Endothelial cell of umbilical vein (primary cell): ENCODE measurements around the gene MAP7D3. TPM values are rescaled to one million over a fixed set of nuclear protein-coding genes. Genes with fewer than 3 reads are reported as not detected.

Experiments used
- BruUV-seq: library from RNA; stranded (reverse); fragments of 400-500 nt; replicated peaks from 2 replicates; lab custom pipeline; 2021; lab: Mats Ljungman, UMichigan
- CTCF ChIA-PET: fragments of 300-600, 350-600 bp; sonication (Branson Sonifier 250); formaldehyde crosslinking; loops from one replicate; lab custom pipeline; 2021; ENCODE audit warnings: antibody characterized with exemption, inconsistent platforms; lab: Charles Lee
- POLR2A ChIA-PET: fragments of 300-600, 350-600 bp; sonication (Branson Sonifier 250); formaldehyde crosslinking; loops from one replicate; lab custom pipeline; 2021; ENCODE audit warnings: antibody characterized with exemption, inconsistent platforms; lab: Charles Lee
- DNase-seq: peaks from one replicate; pipeline ENCODE4 v3.0.0-alpha.2; 2011; ENCODE audit warnings: low read depth, low spot score
- FAIRE-seq: peaks from 2 replicates; lab custom pipeline; 2011; peaks lifted over from hg19 to GRCh38; lab: Jason Lieb, UNC
- H2AFZ ChIP-seq: 2 replicates; pipeline ENCODE4 v1.6.0; 2012; ENCODE audit warnings: low read depth, low read length, control low read depth, inconsistent platforms
- H3K27ac ChIP-seq: 2 replicates; pipeline ENCODE4 v1.5.1; 2011; ENCODE audit warnings: low read depth, mild to moderate bottlenecking, control low read depth, low read length, moderate library complexity; ENCODE audit not compliant: insufficient read depth
- H3K27me3 ChIP-seq, 2 experiments: 2 replicates each; pipeline versions ENCODE4 v1.6.0 to v1.6.1; 2011; ENCODE audit warnings: low read length in 2 of 2, mixed read lengths in 1 of 2; ENCODE audit not compliant: control insufficient read depth in 2 of 2, insufficient read depth in 2 of 2
- H3K36me3 ChIP-seq, 2 experiments: 2 replicates in 1 of 2; 3 replicates in 1 of 2; pipeline ENCODE4 v1.5.1; 2011; ENCODE audit warnings: low read length in 2 of 2, mild to moderate bottlenecking in 1 of 2, moderate library complexity in 1 of 2; ENCODE audit not compliant: control insufficient read depth in 2 of 2, insufficient read depth in 2 of 2; ENCODE audit errors: extremely low read depth in 1 of 2
- H3K4me1 ChIP-seq: 3 replicates; pipeline ENCODE4 v1.5.1; 2011; ENCODE audit warnings: mild to moderate bottlenecking, low read length; ENCODE audit not compliant: control insufficient read depth, insufficient read depth; ENCODE audit errors: extremely low read depth
- H3K4me2 ChIP-seq: 2 replicates; pipeline ENCODE4 v1.6.1; 2011; ENCODE audit warnings: low read length, control low read depth, mixed read lengths; ENCODE audit not compliant: insufficient read depth
- H3K4me3 ChIP-seq, 3 experiments: fragments of 200-600 bp in 1 of 3; sonication (generic), shearing (Covaris generic) in 1 of 3; replicated peaks in 1 of 3; 2 replicates each; pipeline ENCODE4 v1.5.1; 2011 to 2016; ENCODE audit warnings: control low read depth in 3 of 3, low read length in 3 of 3, mild to moderate bottlenecking in 2 of 3, inconsistent platforms in 1 of 3, low read depth in 1 of 3, moderate library complexity in 1 of 3; ENCODE audit not compliant: insufficient read depth in 1 of 3
- H3K79me2 ChIP-seq: 2 replicates; pipeline ENCODE4 v1.6.0; 2012; ENCODE audit warnings: low read length, inconsistent platforms; ENCODE audit not compliant: control insufficient read depth, insufficient read depth
- H3K9ac ChIP-seq: replicated peaks from 2 replicates; pipeline ENCODE3; 2011; ENCODE audit warnings: low read length, control low read depth; ENCODE audit not compliant: insufficient read depth; ENCODE audit errors: extremely low read depth
- H3K9me1 ChIP-seq: replicated peaks from 3 replicates; pipeline ENCODE4 v1.6.0; 2011; ENCODE audit warnings: mild to moderate bottlenecking, low read length; ENCODE audit not compliant: control insufficient read depth, insufficient read depth; ENCODE audit errors: extremely low read depth
- H3K9me3 ChIP-seq: replicated peaks from 2 replicates; pipeline ENCODE4 v1.5.1; 2012; ENCODE audit warnings: low read length, inconsistent platforms; ENCODE audit not compliant: control insufficient read depth, insufficient read depth
- H4K20me1 ChIP-seq: replicated peaks from 2 replicates; pipeline ENCODE3; 2011; ENCODE audit warnings: mild to moderate bottlenecking, low read length; ENCODE audit not compliant: control insufficient read depth, insufficient read depth; ENCODE audit errors: extremely low read depth
- EZH2 ChIP-seq: IDR thresholded peaks from 2 replicates; pipeline ENCODE4 v1.6.1; 2012; ENCODE audit warnings: borderline replicate concordance, low read depth, mild to moderate bottlenecking, moderate library complexity, low read length, inconsistent platforms; ENCODE audit not compliant: severe bottlenecking
- FOS ChIP-seq: IDR thresholded peaks from 2 replicates; pipeline ENCODE4 v1.6.1; 2011; ENCODE audit warnings: mild to moderate bottlenecking, low read length, moderate library complexity, borderline replicate concordance; ENCODE audit not compliant: insufficient read depth
- GATA2 ChIP-seq: IDR thresholded peaks from 2 replicates; pipeline ENCODE4 v1.7.0; 2011; ENCODE audit warnings: low read depth, mild to moderate bottlenecking, moderate library complexity, mixed read lengths, low read length; ENCODE audit not compliant: insufficient read length, insufficient read depth
- JUN ChIP-seq: IDR thresholded peaks from 2 replicates; pipeline ENCODE4 v1.6.1; 2011; ENCODE audit warnings: borderline replicate concordance, low read depth; ENCODE audit not compliant: insufficient read length, insufficient read depth
- MYC ChIP-seq: IDR thresholded peaks from one replicate; pipeline ENCODE4 v1.6.1; 2011; ENCODE audit warnings: mild to moderate bottlenecking, low read depth, low read length
- POLR2A ChIP-seq: IDR thresholded peaks from 2 replicates; pipeline ENCODE4 v1.6.1; 2012; ENCODE audit warnings: low read depth, mild to moderate bottlenecking, control low read depth, low read length
- POLR2AphosphoS5 ChIP-seq: IDR thresholded peaks from 2 replicates; pipeline ENCODE4 v1.6.1; 2012; ENCODE audit warnings: low read depth, mild to moderate bottlenecking, control low read depth, low read length, moderate library complexity; ENCODE audit not compliant: insufficient read depth
- dilution Hi-C: fragments of 300-500 bp; cut with MboI; formaldehyde crosslinking; loops from one replicate; pipeline ENCODE4 v1.15.0; 2019; ENCODE audit warnings: low sequenced_read_pairs; ENCODE audit not compliant: extremely low pct_ligation_motif_present
- intact Hi-C: fragments of 100-400 bp; cut with micrococcal nuclease; formaldehyde crosslinking; loops from one replicate; pipeline ENCODE4 v1.10.0; 2022
- polyA plus RNA-seq, 4 experiments: library from polyadenylated mRNA; depleted of rRNA in 3 of 4; stranded (reverse) in 3 of 4; unstranded in 1 of 4; fragments of >200 nt; gene quantifications; 2 replicates each; pipeline versions ENCODE4 v1.2.1 to v1.2.3, GENCODE V29; 2011 to 2012; ENCODE audit warnings: missing spikeins in 1 of 4
- total RNA-seq: library from RNA; stranded (reverse); gene quantifications from 2 replicates; pipeline ENCODE4 v1.2.3, GENCODE V29; 2021
- TF ChIP-seq, protein P1 (sequence below): IDR thresholded peaks from 2 replicates; pipeline ENCODE4 v1.6.1; 2011; ENCODE audit not compliant: insufficient read depth, insufficient read length
- TF ChIP-seq, protein P2 (sequence below), 2 donors: IDR thresholded peaks; 1 replicate in 1 of 2; 2 replicates in 1 of 2; pipeline ENCODE4 v1.5.1; 2011; ENCODE audit warnings: low read length in 2 of 2, mild to moderate bottlenecking in 2 of 2, moderate library complexity in 2 of 2, control low read depth in 1 of 2, inconsistent platforms in 1 of 2, low read depth in 1 of 2; ENCODE audit not compliant: insufficient read depth in 1 of 2; ENCODE audit errors: extremely low read depth in 1 of 2

The MAP7D3 gene
- total and polyA plus RNA-seq, 2 donors (not counting 3 experiments of a cell fraction or from before 2014, with no cell fraction given) = 6.5 to 22.8 TPM

DNA sequence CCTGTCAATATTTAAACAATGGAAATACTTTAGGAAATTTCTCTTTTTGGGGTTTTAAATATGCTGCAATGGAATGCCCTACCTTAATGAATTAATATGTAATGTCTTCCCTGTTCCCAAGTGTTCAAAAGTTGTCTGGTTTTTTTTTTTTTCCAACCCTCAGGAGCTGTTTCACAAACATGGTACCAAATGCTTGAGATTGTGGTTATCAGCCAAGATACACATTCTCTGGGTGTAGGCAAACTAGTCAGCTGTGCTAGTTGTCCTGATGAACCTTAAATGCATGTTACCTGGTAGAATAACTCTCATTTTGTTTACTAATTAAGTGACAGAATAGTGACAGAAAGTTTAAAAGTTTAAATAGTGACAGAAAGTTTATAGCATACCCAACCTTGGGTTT, 53.2 kb downstream of the MAP7D3 start:
- TF ChIP-seq POLR2A (no peak), JUN (no peak), POLR2AphosphoS5 (no peak), MYC (no peak), FOS (no peak), EZH2 (no peak), GATA2 (no peak)
- TF ChIP-seq, protein P1, sequence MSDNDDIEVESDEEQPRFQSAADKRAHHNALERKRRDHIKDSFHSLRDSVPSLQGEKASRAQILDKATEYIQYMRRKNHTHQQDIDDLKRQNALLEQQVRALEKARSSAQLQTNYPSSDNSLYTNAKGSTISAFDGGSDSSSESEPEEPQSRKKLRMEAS = no peak
- TF ChIP-seq, protein P2, sequence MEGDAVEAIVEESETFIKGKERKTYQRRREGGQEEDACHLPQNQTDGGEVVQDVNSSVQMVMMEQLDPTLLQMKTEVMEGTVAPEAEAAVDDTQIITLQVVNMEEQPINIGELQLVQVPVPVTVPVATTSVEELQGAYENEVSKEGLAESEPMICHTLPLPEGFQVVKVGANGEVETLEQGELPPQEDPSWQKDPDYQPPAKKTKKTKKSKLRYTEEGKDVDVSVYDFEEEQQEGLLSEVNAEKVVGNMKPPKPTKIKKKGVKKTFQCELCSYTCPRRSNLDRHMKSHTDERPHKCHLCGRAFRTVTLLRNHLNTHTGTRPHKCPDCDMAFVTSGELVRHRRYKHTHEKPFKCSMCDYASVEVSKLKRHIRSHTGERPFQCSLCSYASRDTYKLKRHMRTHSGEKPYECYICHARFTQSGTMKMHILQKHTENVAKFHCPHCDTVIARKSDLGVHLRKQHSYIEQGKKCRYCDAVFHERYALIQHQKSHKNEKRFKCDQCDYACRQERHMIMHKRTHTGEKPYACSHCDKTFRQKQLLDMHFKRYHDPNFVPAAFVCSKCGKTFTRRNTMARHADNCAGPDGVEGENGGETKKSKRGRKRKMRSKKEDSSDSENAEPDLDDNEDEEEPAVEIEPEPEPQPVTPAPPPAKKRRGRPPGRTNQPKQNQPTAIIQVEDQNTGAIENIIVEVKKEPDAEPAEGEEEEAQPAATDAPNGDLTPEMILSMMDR (IDR thresholded peaks at IDR 0.05; ENCODE audit: extremely low read depth in 1 of 2, insufficient read depth in 1 of 2, low read depth in 1 of 2, low read length in 2 of 2) = no peak
- no peak for FAIRE-seq
- Histone ChIP-seq H3K4me2 (no peak overlapping the region), H3K9ac (no peak overlapping the region), H3K79me2 (no peaks in the 10 kb centered on the region), H3K27ac (no peak overlapping the region), H4K20me1 (no peaks in the 10 kb centered on the region), H3K4me1 (peaks cover 5% of the 10 kb centered on the region), H3K9me1 (no peaks in the 10 kb centered on the region), H3K9me3 (no peaks in the 10 kb centered on the region), H2AFZ (no peak overlapping the region), H3K4me3 (no peak overlapping the region), H3K36me3 (no peaks in the 10 kb centered on the region), H3K27me3 (no peaks in the 10 kb centered on the region)
- ChIA-PET POLR2A (no interaction called here), CTCF (interaction anchor here (1.0 to 2.3 kb wide), 2 partner anchors 32 to 170 kb away, joined by 4 to 10 read pairs; no protein-coding TSS in a partner anchor)
- DNase-seq = no peak
- dilution Hi-C loops = no loop called here
- BruUV-seq = no TSS peak
- intact Hi-C loops = no loop called here
